SK-MEL-5 (cell line): ENCODE results near the gene PRLR. TPM values are rescaled to one million over a fixed set of nuclear protein-coding genes. Genes with fewer than 3 reads are reported as not detected.
A peak's percentile ranks its signal among the peaks of the same experiment; 100 is the strongest.
"Not testable (repeated sequence)": the region's sequence is repeated elsewhere in the genome, so short reads cannot be mapped to it uniquely, and the experiment has no call there.

ENCODE experiments used
- DNase-seq: peaks from one replicate; pipeline ENCODE4 v3.0.0-alpha.2; 2016; ENCODE audit warnings: low read depth, low spot score
- in situ Hi-C: cut with HindIII; loops from 2 replicates; pipeline ENCODE4 v1.10.0; 2016; ENCODE audit warnings: low sequenced_read_pairs, high pct_unique_total_duplicates, low pct_unique_long_range_greater_than_20kb
- total RNA-seq: library from RNA; depleted of rRNA; stranded (reverse); fragments of >200 nt; shearing (Covaris generic); gene quantifications from 2 replicates; pipeline ENCODE4 v1.2.3, GENCODE V29; 2014

The PRLR gene
- total RNA-seq, 1 experiment from 2014 or later, result 21.4 TPM

- no peak for DNase-seq
- in situ Hi-C loops, result no loop called here
Measured at GRCh38 chr5:35203403-35203802, 26.9 kb downstream of the PRLR start.

- in situ Hi-C loops, result no loop called here
- DNase-seq, result peak; percentile 83
Measured at GRCh38 chr5:35202319-35203111, 27.8 kb downstream of the PRLR start.

- in situ Hi-C loops, result no loop called here
- no peak for DNase-seq
Measured at GRCh38 chr5:35201291-35201690, 29.0 kb downstream of the PRLR start.

GRCh38 chr5:35199886-35200285 lies 30.4 kb downstream of the PRLR start:
- in situ Hi-C loops, result no loop called here
- no peak for DNase-seq

GRCh38 chr5:35198686-35199085 lies 31.6 kb downstream of the PRLR start:
- in situ Hi-C loops, result no loop called here
- no peak for DNase-seq

- no peak for DNase-seq
- in situ Hi-C loops, result no loop called here
Measured at GRCh38 chr5:35198075-35198474, 32.2 kb downstream of the PRLR start.

- no peak for DNase-seq
- in situ Hi-C loops, result no loop called here
Measured at GRCh38 chr5:35197351-35197750, 32.9 kb downstream of the PRLR start.

- DNase-seq, result no peak
- in situ Hi-C loops, result no loop called here
Measured at GRCh38 chr5:35195472-35195852, 34.8 kb downstream of the PRLR start.

- peak; percentile 28 for DNase-seq
- in situ Hi-C loops, result no loop called here
Measured at GRCh38 chr5:35194635-35195471, 35.4 kb downstream of the PRLR start.

GRCh38 chr5:35192506-35192905 lies 37.8 kb downstream of the PRLR start:
- in situ Hi-C loops, result no loop called here
- no peak for DNase-seq

- DNase-seq, in situ Hi-C loops: not testable (repeated sequence)
Measured at GRCh38 chr5:35189801-35190200, 40.5 kb downstream of the PRLR start.

GRCh38 chr5:35188031-35188457 lies 42.2 kb downstream of the PRLR start:
- DNase-seq, result no peak
- in situ Hi-C loops, result no loop called here

- DNase-seq, in situ Hi-C loops: not testable (repeated sequence)
Measured at GRCh38 chr5:35187621-35188020, 42.7 kb downstream of the PRLR start.

- in situ Hi-C loops, result no loop called here
- DNase-seq, result no peak
Measured at GRCh38 chr5:35186749-35187148, 43.5 kb downstream of the PRLR start.

GRCh38 chr5:35185518-35185917 lies 44.8 kb downstream of the PRLR start:
- in situ Hi-C loops, result no loop called here

GRCh38 chr5:35183556-35183955 lies 46.7 kb downstream of the PRLR start:
- in situ Hi-C loops, result no loop called here
- DNase-seq, result no peak

More at GRCh38 chr5:35185518-35185917, 44.8 kb downstream of the PRLR start:
- no peak for DNase-seq

GRCh38 chr5:35182910-35183535 lies 47.3 kb downstream of the PRLR start:
- peak; percentile 83 for DNase-seq
- in situ Hi-C loops, result no loop called here

GRCh38 chr5:35182486-35182885 lies 47.8 kb downstream of the PRLR start:
- no peak for DNase-seq
- in situ Hi-C loops, result no loop called here
